Measurements from ENCODE around the gene TEP1. TPM values are rescaled to one million over a fixed set of nuclear protein-coding genes. Genes with fewer than 3 reads are reported as not detected.

The TEP1 gene
- total RNA-seq, 1 donor from 2014 or later: 24.6 TPM

DNA sequence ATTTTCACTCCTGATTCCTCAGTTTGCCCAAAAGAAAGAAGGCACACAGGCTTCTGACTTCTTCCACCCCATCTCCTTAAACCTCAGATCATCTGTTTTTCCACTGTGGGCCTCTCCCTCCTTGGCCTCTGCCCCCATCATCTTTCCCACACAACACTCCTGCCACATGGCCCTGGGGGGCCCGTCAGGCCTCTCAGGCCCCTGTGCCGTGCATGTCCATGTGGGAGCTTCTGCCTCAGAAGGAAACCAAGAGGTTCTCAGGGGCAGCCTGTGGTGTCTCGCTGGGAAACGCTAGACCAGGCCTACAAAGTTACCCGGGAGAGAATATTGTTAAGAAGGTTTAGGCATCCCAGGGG, 14.7 kb upstream of the TEP1 start:
- intact Hi-C loops (cut with DNase I): no loop called here
- Histone ChIP-seq H3K36me3 (no peaks in the 10 kb centered on the region), H3K4me3 (no peak overlapping the region), H3K27ac (no peak overlapping the region), H3K27me3 (no peaks in the 10 kb centered on the region), H3K4me1 (peaks cover 9% of the 10 kb centered on the region), H3K9me3 (no peaks in the 10 kb centered on the region)
- DNase-seq (ENCODE audit: extremely low spot score in 2 of 2): no peak
- TF ChIP-seq, protein P1, sequence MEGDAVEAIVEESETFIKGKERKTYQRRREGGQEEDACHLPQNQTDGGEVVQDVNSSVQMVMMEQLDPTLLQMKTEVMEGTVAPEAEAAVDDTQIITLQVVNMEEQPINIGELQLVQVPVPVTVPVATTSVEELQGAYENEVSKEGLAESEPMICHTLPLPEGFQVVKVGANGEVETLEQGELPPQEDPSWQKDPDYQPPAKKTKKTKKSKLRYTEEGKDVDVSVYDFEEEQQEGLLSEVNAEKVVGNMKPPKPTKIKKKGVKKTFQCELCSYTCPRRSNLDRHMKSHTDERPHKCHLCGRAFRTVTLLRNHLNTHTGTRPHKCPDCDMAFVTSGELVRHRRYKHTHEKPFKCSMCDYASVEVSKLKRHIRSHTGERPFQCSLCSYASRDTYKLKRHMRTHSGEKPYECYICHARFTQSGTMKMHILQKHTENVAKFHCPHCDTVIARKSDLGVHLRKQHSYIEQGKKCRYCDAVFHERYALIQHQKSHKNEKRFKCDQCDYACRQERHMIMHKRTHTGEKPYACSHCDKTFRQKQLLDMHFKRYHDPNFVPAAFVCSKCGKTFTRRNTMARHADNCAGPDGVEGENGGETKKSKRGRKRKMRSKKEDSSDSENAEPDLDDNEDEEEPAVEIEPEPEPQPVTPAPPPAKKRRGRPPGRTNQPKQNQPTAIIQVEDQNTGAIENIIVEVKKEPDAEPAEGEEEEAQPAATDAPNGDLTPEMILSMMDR (IDR thresholded peaks at IDR 0.05): no peak
- TF ChIP-seq POLR2AphosphoS5 (IDR thresholded peaks at IDR 0.05; ENCODE audit: insufficient read depth in 1 of 2, low read depth in 1 of 2) (no peak), POLR2A (IDR thresholded peaks at IDR 0.05) (no peak)

DNA sequence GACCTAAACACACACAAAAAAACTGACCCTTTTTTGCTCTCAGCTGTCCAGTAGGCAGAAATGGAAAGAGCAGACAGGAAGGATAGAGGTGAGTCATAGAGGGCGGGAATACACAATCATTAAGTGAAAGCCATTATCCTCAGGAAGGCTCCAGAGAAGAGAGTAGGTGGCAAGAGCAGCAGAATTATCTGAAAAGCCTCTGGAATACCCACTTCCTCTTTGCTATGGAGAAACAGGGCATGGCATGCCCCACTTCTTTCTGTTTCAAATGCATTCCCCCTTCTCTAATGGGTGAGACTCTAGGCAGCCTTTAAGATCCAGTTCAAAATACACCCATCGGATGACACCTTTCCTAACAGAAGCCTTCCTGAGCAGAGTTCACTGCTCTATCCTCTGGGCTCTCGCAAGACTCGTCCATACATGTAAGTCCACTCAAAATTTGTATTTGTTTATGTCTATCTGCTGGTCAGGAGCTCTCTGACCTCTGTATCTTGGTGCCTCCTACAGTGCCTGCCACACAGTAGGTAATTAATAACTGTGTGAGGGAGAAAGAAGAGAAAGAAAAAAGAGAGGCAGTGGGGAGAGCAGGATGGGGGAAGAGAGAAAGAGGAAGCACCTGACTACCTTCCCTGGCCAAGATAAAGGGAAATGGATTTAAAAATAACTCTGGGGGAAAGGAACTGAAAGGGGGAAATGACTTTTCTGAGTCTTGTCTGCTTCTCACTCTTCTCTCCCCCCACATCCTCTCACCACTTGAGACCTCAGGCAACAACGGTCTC, 14.1 kb upstream of the TEP1 start:
- Histone ChIP-seq H3K4me3 (no peak overlapping the region), H3K9me3 (no peaks in the 10 kb centered on the region), H3K36me3 (no peaks in the 10 kb centered on the region), H3K27ac (no peak overlapping the region), H3K27me3 (no peaks in the 10 kb centered on the region), H3K4me1 (peaks cover 9% of the 10 kb centered on the region)
- TF ChIP-seq POLR2A (IDR thresholded peaks at IDR 0.05): no peak
- TF ChIP-seq, protein P1 (IDR thresholded peaks at IDR 0.05): no peak
- no peak for TF ChIP-seq POLR2AphosphoS5 (IDR thresholded peaks at IDR 0.05; ENCODE audit: insufficient read depth in 1 of 2, low read depth in 1 of 2)
- no peak for DNase-seq (ENCODE audit: extremely low spot score in 2 of 2)
- intact Hi-C loops (cut with DNase I): no loop called here

DNA sequence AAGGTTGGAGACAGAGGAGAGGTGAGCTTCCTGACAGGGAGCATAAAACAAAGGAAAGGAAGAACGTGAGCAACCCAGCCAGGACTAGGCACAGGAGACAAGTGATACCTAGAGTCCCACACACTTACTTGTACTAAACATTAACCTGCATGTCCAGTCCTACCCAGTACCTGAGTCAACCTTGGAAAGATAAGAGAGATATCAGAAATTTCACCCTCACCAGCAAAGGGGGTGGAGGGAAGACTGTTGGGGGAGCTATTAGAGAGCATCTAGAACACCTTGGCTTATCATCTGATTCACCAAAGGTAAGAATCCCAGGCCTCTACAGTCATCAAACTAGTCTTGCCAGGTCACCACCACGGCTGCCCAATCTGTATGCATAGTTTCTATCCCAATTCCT, 11.6 kb upstream of the TEP1 start:
- no peak for DNase-seq (ENCODE audit: extremely low spot score in 2 of 2)
- Histone ChIP-seq H3K36me3 (no peaks in the 10 kb centered on the region), H3K27me3 (no peaks in the 10 kb centered on the region), H3K4me3 (no peak overlapping the region), H3K27ac (no peak overlapping the region), H3K4me1 (peaks cover 2% of the 10 kb centered on the region), H3K9me3 (no peaks in the 10 kb centered on the region)
- TF ChIP-seq POLR2A (IDR thresholded peaks at IDR 0.05): no peak
- TF ChIP-seq, protein P1 (IDR thresholded peaks at IDR 0.05): no peak
- TF ChIP-seq POLR2AphosphoS5 (IDR thresholded peaks at IDR 0.05; ENCODE audit: insufficient read depth in 1 of 2, low read depth in 1 of 2): no peak
- intact Hi-C loops (cut with DNase I): no loop called here

DNA sequence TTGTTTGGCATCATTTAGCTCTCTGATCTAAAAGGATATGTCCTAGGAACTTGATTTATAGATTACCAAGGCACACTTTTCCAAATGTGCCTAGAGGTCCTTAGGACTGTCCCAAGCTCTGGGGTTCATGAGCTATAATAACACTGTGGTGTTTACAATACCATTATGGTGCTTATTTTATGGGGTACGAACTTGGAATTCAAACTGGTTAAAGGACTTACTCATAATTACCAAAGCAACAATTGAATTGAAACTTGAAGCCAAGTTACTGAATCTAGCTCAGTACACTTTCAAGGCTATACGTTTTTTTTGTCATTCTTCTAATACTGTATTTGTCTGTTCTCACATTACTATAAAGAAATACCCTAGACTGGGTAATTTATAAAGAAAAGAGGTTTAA, 9.6 kb upstream of the TEP1 start:
- Histone ChIP-seq H3K27me3 (no peaks in the 10 kb centered on the region), H3K36me3 (no peaks in the 10 kb centered on the region), H3K9me3 (no peaks in the 10 kb centered on the region), H3K4me1 (no peaks in the 10 kb centered on the region), H3K4me3 (no peak overlapping the region), H3K27ac (no peak overlapping the region)
- intact Hi-C loops (cut with DNase I): no loop called here
- DNase-seq (ENCODE audit: extremely low spot score in 2 of 2): no peak
- no peak for TF ChIP-seq POLR2AphosphoS5 (IDR thresholded peaks at IDR 0.05; ENCODE audit: insufficient read depth in 1 of 2, low read depth in 1 of 2)
- TF ChIP-seq, protein P1 (IDR thresholded peaks at IDR 0.05): no peak
- no peak for TF ChIP-seq POLR2A (IDR thresholded peaks at IDR 0.05)

DNA sequence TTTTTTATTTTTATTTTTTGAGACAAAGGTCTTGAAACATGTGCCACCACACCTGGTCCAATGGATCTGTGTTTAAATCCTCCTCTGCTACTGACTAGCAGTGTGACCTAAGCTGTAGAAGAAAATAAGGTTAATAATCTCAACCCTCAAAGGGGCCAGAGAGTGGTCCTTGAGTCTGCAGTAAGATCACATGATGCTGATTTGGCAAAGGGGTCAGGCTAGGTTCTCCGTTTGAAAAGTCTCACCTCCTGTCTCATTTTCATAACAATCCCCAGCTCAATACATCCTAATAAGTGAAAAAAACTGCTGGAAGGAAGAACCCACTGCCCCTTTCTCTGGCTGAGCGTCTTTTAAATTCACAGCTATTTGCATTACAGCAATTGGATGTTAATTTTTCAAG, 8.0 kb upstream of the TEP1 start:
- H3K36me3 ChIP-seq: no peaks in the 10 kb centered on the region
- intact Hi-C loops (cut with DNase I): no loop called here

More for the DNA sequence above, 8.0 kb upstream of the TEP1 start:
- Histone ChIP-seq H3K4me1 (no peaks in the 10 kb centered on the region), H3K4me3 (no peak overlapping the region), H3K9me3 (no peaks in the 10 kb centered on the region), H3K27me3 (no peaks in the 10 kb centered on the region), H3K27ac (no peak overlapping the region)
- TF ChIP-seq, protein P1 (IDR thresholded peaks at IDR 0.05): no peak
- TF ChIP-seq POLR2AphosphoS5 (IDR thresholded peaks at IDR 0.05; ENCODE audit: insufficient read depth in 1 of 2, low read depth in 1 of 2): no peak
- TF ChIP-seq POLR2A (IDR thresholded peaks at IDR 0.05): no peak
- DNase-seq (ENCODE audit: extremely low spot score in 2 of 2): no peak

All from vagina (tissue), 2 donors.